SK-N-SH treated with all-trans-retinoic acid at 6 μM for 48 hours (cell line): ENCODE measurements around the gene ZFAND3.

ENCODE experiments used
- ARNTL ChIP-seq: fragments of 450-650 bp; formaldehyde crosslinking; IDR thresholded peaks from 2 replicates; pipeline ENCODE4 v1.5.0; 2020; ENCODE audit warnings: low read depth, mild to moderate bottlenecking, moderate library complexity, borderline replicate concordance
- ESRRG ChIP-seq: fragments of 250-450 bp; sonication (Bioruptor Pico); IDR thresholded peaks from 2 replicates; pipeline ENCODE4 v1.6.1; 2021; ENCODE audit warnings: mild to moderate bottlenecking
- ZFP30 ChIP-seq: fragments of 450-650 bp; formaldehyde crosslinking; IDR thresholded peaks from 2 replicates; pipeline ENCODE4 v1.5.0; 2022; ENCODE audit warnings: mild to moderate bottlenecking, moderate library complexity

DNA sequence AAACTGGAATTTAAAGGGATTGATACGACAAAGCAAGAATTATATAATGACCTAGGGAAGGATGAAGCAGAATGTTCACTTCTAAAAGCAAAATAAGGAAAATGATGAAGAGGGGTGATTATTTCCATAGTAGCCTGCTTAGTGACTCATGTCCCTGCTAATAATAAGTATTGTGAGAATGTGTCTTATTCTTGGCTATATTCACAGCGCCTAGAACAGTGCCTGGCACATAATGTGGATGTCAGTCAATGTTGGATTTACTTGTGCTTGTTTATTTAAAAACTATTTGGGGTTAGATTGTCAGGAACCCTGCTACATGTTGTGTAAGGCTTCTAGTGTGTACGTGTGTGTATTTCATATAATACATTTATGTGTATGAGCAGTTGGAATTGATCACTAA, 85.1 kb downstream of the ZFAND3 start:
- TF ChIP-seq ESRRG (CRISPR knock-in tag) (no peak), ZFP30 (no peak), ARNTL (CRISPR knock-in tag) (no peak)
